Calu3 (cell line): ENCODE data around the gene SKAP2. TPM values are rescaled to one million over a fixed set of nuclear protein-coding genes. Genes with fewer than 3 reads are reported as not detected.

ENCODE experiments used
- BruUV-seq: library from RNA; stranded (reverse); fragments of 400-500 nt; replicated peaks from 2 replicates; lab custom pipeline; 2021; lab: Mats Ljungman, UMichigan
- CTCF ChIA-PET: fragments of 300-600 bp; sonication (Branson Sonifier 250); formaldehyde crosslinking; loops from one replicate; lab custom pipeline; 2022; ENCODE audit warnings: antibody characterized with exemption; lab: Charles Lee
- DNase-seq: peaks from one replicate; pipeline ENCODE4 v3.0.0; 2022
- H3K27ac Mint-ChIP-seq: one replicate; pipeline ENCODE4 v1.8.0; 2022; ENCODE audit warnings: mixed read lengths; ENCODE audit not compliant: unreplicated experiment
- H3K27me3 Mint-ChIP-seq: one replicate; pipeline ENCODE4 v1.8.0; 2022; ENCODE audit warnings: mixed read lengths; ENCODE audit not compliant: unreplicated experiment
- H3K36me3 Mint-ChIP-seq: one replicate; pipeline ENCODE4 v1.8.0; 2022; ENCODE audit warnings: mild to moderate bottlenecking, moderate library complexity, mixed read lengths; ENCODE audit not compliant: insufficient read depth, unreplicated experiment
- H3K4me1 Mint-ChIP-seq: one replicate; pipeline ENCODE4 v1.8.0; 2022; ENCODE audit warnings: mild to moderate bottlenecking, low read depth, mixed read lengths; ENCODE audit not compliant: unreplicated experiment
- H3K4me3 Mint-ChIP-seq: one replicate; pipeline ENCODE4 v1.8.0; 2022; ENCODE audit warnings: mild to moderate bottlenecking, low read depth, moderate library complexity, mixed read lengths; ENCODE audit not compliant: unreplicated experiment
- H3K9me3 Mint-ChIP-seq: one replicate; pipeline ENCODE4 v1.8.0; 2022; ENCODE audit warnings: low read depth, mixed read lengths; ENCODE audit not compliant: unreplicated experiment
- intact Hi-C: fragments of 100-400 bp; cut with micrococcal nuclease; formaldehyde crosslinking; loops from one replicate; pipeline ENCODE4 v1.10.0; 2022; ENCODE audit not compliant: unreplicated experiment
- total RNA-seq: library from RNA; stranded (reverse); gene quantifications from 2 replicates; pipeline ENCODE4 v1.2.3, GENCODE V29; 2022
- TF ChIP-seq, protein P1 (sequence below): fragments of 200-600 bp; IDR thresholded peaks from one replicate; pipeline ENCODE4 v1.8.0; 2022; ENCODE audit warnings: antibody characterized with exemption; ENCODE audit not compliant: unreplicated experiment

SKAP2 gene
- total RNA-seq, 1 experiment from 2014 or later, result 83.1 TPM

- Mint-ChIP-seq H3K4me3 (no peak overlapping the region), H3K9me3 (no peaks in the 10 kb centered on the region), H3K27me3 (no peaks in the 10 kb centered on the region), H3K27ac (no peak overlapping the region), H3K36me3 (no peaks in the 10 kb centered on the region), H3K4me1 (no peaks in the 10 kb centered on the region)
- DNase-seq, result no peak
- CTCF ChIA-PET, result no interaction called here
- TF ChIP-seq, protein P1, sequence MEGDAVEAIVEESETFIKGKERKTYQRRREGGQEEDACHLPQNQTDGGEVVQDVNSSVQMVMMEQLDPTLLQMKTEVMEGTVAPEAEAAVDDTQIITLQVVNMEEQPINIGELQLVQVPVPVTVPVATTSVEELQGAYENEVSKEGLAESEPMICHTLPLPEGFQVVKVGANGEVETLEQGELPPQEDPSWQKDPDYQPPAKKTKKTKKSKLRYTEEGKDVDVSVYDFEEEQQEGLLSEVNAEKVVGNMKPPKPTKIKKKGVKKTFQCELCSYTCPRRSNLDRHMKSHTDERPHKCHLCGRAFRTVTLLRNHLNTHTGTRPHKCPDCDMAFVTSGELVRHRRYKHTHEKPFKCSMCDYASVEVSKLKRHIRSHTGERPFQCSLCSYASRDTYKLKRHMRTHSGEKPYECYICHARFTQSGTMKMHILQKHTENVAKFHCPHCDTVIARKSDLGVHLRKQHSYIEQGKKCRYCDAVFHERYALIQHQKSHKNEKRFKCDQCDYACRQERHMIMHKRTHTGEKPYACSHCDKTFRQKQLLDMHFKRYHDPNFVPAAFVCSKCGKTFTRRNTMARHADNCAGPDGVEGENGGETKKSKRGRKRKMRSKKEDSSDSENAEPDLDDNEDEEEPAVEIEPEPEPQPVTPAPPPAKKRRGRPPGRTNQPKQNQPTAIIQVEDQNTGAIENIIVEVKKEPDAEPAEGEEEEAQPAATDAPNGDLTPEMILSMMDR, result no peak
- intact Hi-C loops, result no loop called here
- BruUV-seq, result no TSS peak
Observed at GRCh38 chr7:26627891-26628341, 236.5 kb downstream of the SKAP2 start.

DNA sequence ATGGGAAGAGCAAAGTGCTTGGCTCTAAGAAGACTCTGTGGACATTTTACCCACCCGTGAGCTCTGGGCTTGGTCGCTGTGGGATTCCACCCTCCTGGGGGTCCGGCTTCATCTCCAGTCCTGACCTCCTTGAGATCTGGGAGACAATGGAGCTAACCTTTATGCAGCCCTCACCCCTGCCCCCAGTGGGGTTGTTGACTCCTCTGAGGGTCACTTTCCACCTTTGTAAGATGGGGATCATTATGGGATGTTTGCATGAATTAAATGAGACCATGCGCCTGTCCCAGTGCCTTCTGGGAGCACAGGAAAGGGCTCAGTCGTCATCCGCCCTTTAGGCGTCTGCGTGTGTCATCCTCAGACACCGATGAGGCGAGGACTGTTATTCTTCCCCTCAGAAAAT lies 237.2 kb downstream of the SKAP2 start:
- TF ChIP-seq, protein P1, result no peak
- intact Hi-C loops, result no loop called here
- no TSS peak for BruUV-seq
- Mint-ChIP-seq H3K27ac (no peak overlapping the region), H3K4me3 (no peak overlapping the region), H3K9me3 (no peaks in the 10 kb centered on the region), H3K36me3 (no peaks in the 10 kb centered on the region), H3K4me1 (no peaks in the 10 kb centered on the region), H3K27me3 (no peaks in the 10 kb centered on the region)
- no peak for DNase-seq
- CTCF ChIA-PET, result no interaction called here

DNA sequence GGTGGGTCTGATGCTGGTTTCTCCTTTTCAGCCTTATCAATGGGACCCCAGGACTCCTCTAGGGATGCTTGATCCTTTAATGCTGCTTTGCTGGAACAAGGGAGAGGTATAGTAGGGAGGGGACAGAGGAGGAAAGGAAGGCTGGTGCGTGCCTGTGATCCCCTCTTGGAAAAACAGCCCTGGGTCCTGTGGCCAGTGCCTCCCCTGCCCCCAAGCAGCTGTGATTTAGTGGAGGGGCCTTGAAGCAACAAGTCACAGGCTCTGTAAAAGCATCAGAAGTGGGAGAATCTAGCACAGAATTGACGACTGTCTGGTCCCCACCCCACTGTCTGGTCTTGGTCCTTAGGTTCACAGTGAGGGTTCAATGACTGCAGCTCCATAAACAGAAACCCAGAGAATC lies 237.7 kb downstream of the SKAP2 start:
- Mint-ChIP-seq H3K36me3 (no peaks in the 10 kb centered on the region), H3K27me3 (no peaks in the 10 kb centered on the region), H3K27ac (no peak overlapping the region), H3K4me3 (no peak overlapping the region), H3K9me3 (no peaks in the 10 kb centered on the region), H3K4me1 (no peaks in the 10 kb centered on the region)
- intact Hi-C loops, result no loop called here
- TF ChIP-seq, protein P1, result no peak
- CTCF ChIA-PET, result interaction anchor here (0.7 kb wide), 1 partner anchor 112 kb away, joined by 6 read pairs; no protein-coding TSS in a partner anchor
- DNase-seq, result no peak
- BruUV-seq, result no TSS peak

- CTCF ChIA-PET, result interaction anchor here (0.7 to 0.9 kb wide), 2 partner anchors 12 to 112 kb away, joined by 3 to 6 read pairs; no protein-coding TSS in a partner anchor
- Mint-ChIP-seq H3K9me3 (no peaks in the 10 kb centered on the region), H3K36me3 (no peaks in the 10 kb centered on the region), H3K4me3 (no peak overlapping the region), H3K27me3 (no peaks in the 10 kb centered on the region), H3K4me1 (no peaks in the 10 kb centered on the region), H3K27ac (no peak overlapping the region)
- TF ChIP-seq, protein P1, result no peak
- intact Hi-C loops, result no loop called here
- no TSS peak for BruUV-seq
- DNase-seq, result no peak
Observed at GRCh38 chr7:26626156-26626555, 238.2 kb downstream of the SKAP2 start.
